ENCODE results near the gene CCDC14.

CCDC14 gene

DNA sequence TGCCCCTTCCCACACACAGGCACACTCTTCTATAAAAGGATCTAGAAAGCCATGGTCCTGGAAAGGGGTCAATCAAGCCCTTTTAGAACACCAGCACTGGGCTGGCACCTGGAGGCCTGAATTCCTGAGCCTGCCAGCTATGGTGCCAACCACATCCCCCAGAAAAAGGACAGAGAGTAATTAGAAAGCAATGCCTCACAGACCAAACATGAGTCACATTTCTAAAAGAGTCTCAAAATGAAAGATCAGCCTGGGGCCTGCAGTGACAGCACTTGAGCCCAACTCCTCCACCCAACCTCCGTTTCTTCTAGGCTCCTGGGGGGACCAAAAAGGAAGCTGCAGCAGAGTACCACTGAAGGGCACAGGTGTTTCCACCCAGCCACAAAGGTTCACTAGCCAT, 91.0 kb downstream of the CCDC14 start:
- Histone ChIP-seq H3K9ac (ENCODE audit: low read length) (no peak overlapping the region), H4K20me1 (ENCODE audit: low read depth, low read length) (no peaks in the 10 kb centered on the region), H3K4me3 (ENCODE audit: insufficient read depth, low read length, poor library complexity, severe bottlenecking) (no peak overlapping the region), H3K27ac (ENCODE audit: low read depth, low read length) (no peak overlapping the region), H3K9me2 (replicated peaks; ENCODE audit: insufficient read depth, low read length) (no peaks in the 10 kb centered on the region), H3F3A (ENCODE audit: insufficient read depth) (no peaks in the 10 kb centered on the region), H3K79me2 (ENCODE audit: insufficient read depth, low read length) (no peaks in the 10 kb centered on the region), H3K9me3 (ENCODE audit: insufficient read depth, low read length) (no peaks in the 10 kb centered on the region), H2AFZ (ENCODE audit: low read depth, low read length, severe bottlenecking) (no peak overlapping the region), H3K27me3 (ENCODE audit: low read length) (no peaks in the 10 kb centered on the region), H3K4me2 (ENCODE audit: low read depth, low read length, poor library complexity, severe bottlenecking) (no peak overlapping the region), H3K36me3 (ENCODE audit: low read length) (no peaks in the 10 kb centered on the region)
- TF ChIP-seq, protein P1, sequence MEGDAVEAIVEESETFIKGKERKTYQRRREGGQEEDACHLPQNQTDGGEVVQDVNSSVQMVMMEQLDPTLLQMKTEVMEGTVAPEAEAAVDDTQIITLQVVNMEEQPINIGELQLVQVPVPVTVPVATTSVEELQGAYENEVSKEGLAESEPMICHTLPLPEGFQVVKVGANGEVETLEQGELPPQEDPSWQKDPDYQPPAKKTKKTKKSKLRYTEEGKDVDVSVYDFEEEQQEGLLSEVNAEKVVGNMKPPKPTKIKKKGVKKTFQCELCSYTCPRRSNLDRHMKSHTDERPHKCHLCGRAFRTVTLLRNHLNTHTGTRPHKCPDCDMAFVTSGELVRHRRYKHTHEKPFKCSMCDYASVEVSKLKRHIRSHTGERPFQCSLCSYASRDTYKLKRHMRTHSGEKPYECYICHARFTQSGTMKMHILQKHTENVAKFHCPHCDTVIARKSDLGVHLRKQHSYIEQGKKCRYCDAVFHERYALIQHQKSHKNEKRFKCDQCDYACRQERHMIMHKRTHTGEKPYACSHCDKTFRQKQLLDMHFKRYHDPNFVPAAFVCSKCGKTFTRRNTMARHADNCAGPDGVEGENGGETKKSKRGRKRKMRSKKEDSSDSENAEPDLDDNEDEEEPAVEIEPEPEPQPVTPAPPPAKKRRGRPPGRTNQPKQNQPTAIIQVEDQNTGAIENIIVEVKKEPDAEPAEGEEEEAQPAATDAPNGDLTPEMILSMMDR (IDR thresholded peaks at IDR 0.05; ENCODE audit: insufficient read depth, low read length, poor library complexity, severe bottlenecking), result no peak
- no peak for TF ChIP-seq EZH2phosphoT487 (conservative IDR thresholded peaks at IDR 0.05; ENCODE audit: low read length)

DNA sequence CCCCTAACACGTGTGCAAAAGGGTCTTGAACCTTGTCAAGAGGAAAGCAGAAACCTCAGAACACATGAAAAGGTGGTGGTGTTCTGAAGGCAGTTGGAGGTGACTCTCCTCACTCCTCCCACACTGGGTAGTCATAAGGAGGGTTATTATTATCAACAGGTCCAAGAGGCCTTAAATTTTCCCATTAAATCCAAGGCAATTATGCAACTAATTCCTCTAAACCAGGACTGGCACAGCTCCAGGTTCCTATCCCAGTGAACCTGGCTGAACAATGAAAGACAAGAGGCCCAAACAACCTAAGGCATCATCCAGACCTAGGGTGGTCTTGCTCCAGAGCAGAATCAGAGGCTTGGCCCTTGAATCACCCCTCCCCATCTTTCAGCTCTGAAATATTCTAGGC, 91.9 kb downstream of the CCDC14 start:
- H3F3A ChIP-seq (ENCODE audit: insufficient read depth), result no peaks in the 10 kb centered on the region
- H3K36me3 ChIP-seq (ENCODE audit: low read length), result no peaks in the 10 kb centered on the region
- no peak overlapping the region for H3K4me3 ChIP-seq (ENCODE audit: insufficient read depth, low read length, poor library complexity, severe bottlenecking)
- TF ChIP-seq EZH2phosphoT487 (conservative IDR thresholded peaks at IDR 0.05; ENCODE audit: low read length), result no peak
- TF ChIP-seq, protein P1 (IDR thresholded peaks at IDR 0.05; ENCODE audit: insufficient read depth, low read length, poor library complexity, severe bottlenecking), result no peak
- no peak overlapping the region for H3K9ac ChIP-seq (ENCODE audit: low read length)
- no peaks in the 10 kb centered on the region for H4K20me1 ChIP-seq (ENCODE audit: low read depth, low read length)
- H3K27ac ChIP-seq (ENCODE audit: low read depth, low read length), result no peak overlapping the region
- no peaks in the 10 kb centered on the region for H3K9me3 ChIP-seq (ENCODE audit: insufficient read depth, low read length)
- no peaks in the 10 kb centered on the region for H3K27me3 ChIP-seq (ENCODE audit: low read length)
- no peaks in the 10 kb centered on the region for H3K79me2 ChIP-seq (ENCODE audit: insufficient read depth, low read length)
- no peak overlapping the region for H3K4me2 ChIP-seq (ENCODE audit: low read depth, low read length, poor library complexity, severe bottlenecking)
- no peak overlapping the region for H2AFZ ChIP-seq (ENCODE audit: low read depth, low read length, severe bottlenecking)
- H3K9me2 ChIP-seq (replicated peaks; ENCODE audit: insufficient read depth, low read length), result no peaks in the 10 kb centered on the region

DNA sequence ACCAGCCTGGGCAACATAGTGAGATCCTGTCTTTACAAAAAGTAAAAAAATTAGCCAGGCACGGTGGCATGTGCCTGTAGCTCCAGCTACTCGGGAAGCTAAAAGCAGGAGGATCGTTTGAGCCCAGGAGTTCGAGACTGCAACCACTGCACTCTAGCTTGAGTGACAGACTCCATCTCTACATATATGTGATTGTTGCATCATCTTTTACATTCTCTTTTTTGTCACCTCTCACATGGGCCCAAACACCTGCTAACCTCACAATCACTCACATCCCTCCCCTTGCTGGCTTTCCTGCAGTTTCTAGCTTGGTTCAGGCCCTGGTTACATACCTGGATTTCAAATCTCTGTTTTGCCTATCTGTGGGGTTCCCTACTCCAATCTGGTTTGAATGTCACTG, 96.3 kb downstream of the CCDC14 start:
- Histone ChIP-seq H3K36me3 (ENCODE audit: low read length) (no peaks in the 10 kb centered on the region), H3F3A (ENCODE audit: insufficient read depth) (no peaks in the 10 kb centered on the region), H3K27ac (ENCODE audit: low read depth, low read length) (no peak overlapping the region), H3K4me3 (ENCODE audit: insufficient read depth, low read length, poor library complexity, severe bottlenecking) (no peak overlapping the region), H3K9ac (ENCODE audit: low read length) (no peak overlapping the region), H3K79me2 (ENCODE audit: insufficient read depth, low read length) (no peaks in the 10 kb centered on the region), H3K9me3 (ENCODE audit: insufficient read depth, low read length) (no peaks in the 10 kb centered on the region), H2AFZ (ENCODE audit: low read depth, low read length, severe bottlenecking) (no peak overlapping the region), H3K9me2 (replicated peaks; ENCODE audit: insufficient read depth, low read length) (no peaks in the 10 kb centered on the region), H3K27me3 (ENCODE audit: low read length) (no peaks in the 10 kb centered on the region), H4K20me1 (ENCODE audit: low read depth, low read length) (no peaks in the 10 kb centered on the region), H3K4me2 (ENCODE audit: low read depth, low read length, poor library complexity, severe bottlenecking) (no peak overlapping the region)
- TF ChIP-seq, protein P1 (IDR thresholded peaks at IDR 0.05; ENCODE audit: insufficient read depth, low read length, poor library complexity, severe bottlenecking), result no peak
- TF ChIP-seq EZH2phosphoT487 (conservative IDR thresholded peaks at IDR 0.05; ENCODE audit: low read length), result no peak
